Endothelial cell (in vitro differentiated cells): ENCODE measurements around the gene CEMIP. TPM values are rescaled to one million over a fixed set of nuclear protein-coding genes. Genes with fewer than 3 reads are reported as not detected.
A peak's percentile ranks its signal among the peaks of the same experiment; 100 is the strongest.

Experiments
- DNase-seq: peaks from one replicate; pipeline ENCODE4 v3.0.0; 2021; ENCODE audit warnings: low spot score
- H3K27ac Mint-ChIP-seq: one replicate; pipeline ENCODE4 v1.8.0; 2021; ENCODE audit warnings: mixed read lengths, inconsistent platforms; ENCODE audit not compliant: unreplicated experiment
- H3K27me3 Mint-ChIP-seq: one replicate; pipeline ENCODE4 v1.8.0; 2021; ENCODE audit warnings: mild to moderate bottlenecking, moderate library complexity, mixed read lengths, inconsistent platforms; ENCODE audit not compliant: unreplicated experiment
- H3K36me3 Mint-ChIP-seq: one replicate; pipeline ENCODE4 v1.8.0; 2021; ENCODE audit warnings: mild to moderate bottlenecking, low read depth, mixed read lengths, inconsistent platforms; ENCODE audit not compliant: unreplicated experiment
- H3K4me1 Mint-ChIP-seq: one replicate; pipeline ENCODE4 v1.8.0; 2021; ENCODE audit warnings: mild to moderate bottlenecking, mixed read lengths, inconsistent platforms; ENCODE audit not compliant: unreplicated experiment
- H3K4me3 Mint-ChIP-seq: one replicate; pipeline ENCODE4 v1.8.0; 2021; ENCODE audit warnings: mild to moderate bottlenecking, mixed read lengths, inconsistent platforms; ENCODE audit not compliant: unreplicated experiment
- H3K9me3 Mint-ChIP-seq: one replicate; pipeline ENCODE4 v1.8.0; 2021; ENCODE audit warnings: mixed read lengths, inconsistent platforms; ENCODE audit not compliant: unreplicated experiment
- total RNA-seq: library from RNA; stranded (reverse); fragmentation: NEBNext Ultra II Directional; extraction: Animal tissue kit (Norgen Biotek cat#: 25700); gene quantifications from one replicate; pipeline ENCODE4 v1.2.1, GENCODE V29; 2021; ENCODE audit not compliant: unreplicated experiment
- TF ChIP-seq, protein P1 (sequence below): fragments of 200-600 bp; sonication (generic); IDR thresholded peaks from one replicate; pipeline ENCODE4 v1.5.0; 2021; ENCODE audit warnings: antibody characterized with exemption; ENCODE audit not compliant: unreplicated experiment

CEMIP gene
- total RNA-seq, 1 donor from 2014 or later, result not detected

DNA sequence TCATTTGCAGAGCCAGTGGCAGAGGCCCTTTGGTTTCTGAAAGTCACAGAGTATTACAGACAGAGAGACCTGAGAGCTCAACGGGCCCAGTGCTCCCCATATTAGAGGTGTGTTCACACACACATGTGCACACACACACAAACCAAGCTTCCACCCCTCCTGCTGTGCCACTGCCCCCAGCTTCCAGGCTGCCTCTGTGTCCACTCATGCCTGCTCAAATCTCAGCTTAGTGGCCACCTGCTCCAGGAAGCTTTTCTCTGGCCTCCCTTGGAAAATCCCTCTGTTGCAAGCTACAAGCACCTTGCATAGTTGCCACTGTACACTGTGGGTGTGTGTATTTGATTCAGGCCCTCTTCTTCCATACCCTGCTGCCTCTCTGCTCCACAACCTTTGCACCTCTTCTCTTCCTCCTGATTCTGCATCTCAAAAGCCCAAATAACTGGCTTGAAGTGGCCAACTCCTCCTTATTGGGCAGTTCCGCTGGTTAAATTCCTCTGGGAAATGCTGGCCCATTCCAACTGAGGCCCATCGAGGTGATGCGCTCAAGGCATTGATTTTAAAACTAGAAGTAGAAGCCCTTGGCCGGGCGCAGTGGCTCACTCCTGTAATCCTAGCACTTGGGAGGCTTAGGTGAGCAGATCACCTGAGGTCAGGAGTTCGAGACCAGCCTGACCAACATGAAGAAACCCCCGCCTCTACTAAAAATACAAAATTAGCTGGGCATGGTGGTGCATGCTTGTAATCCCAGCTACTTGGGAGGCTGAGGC is 187.4 kb downstream of the CEMIP start:
- TF ChIP-seq, protein P1, sequence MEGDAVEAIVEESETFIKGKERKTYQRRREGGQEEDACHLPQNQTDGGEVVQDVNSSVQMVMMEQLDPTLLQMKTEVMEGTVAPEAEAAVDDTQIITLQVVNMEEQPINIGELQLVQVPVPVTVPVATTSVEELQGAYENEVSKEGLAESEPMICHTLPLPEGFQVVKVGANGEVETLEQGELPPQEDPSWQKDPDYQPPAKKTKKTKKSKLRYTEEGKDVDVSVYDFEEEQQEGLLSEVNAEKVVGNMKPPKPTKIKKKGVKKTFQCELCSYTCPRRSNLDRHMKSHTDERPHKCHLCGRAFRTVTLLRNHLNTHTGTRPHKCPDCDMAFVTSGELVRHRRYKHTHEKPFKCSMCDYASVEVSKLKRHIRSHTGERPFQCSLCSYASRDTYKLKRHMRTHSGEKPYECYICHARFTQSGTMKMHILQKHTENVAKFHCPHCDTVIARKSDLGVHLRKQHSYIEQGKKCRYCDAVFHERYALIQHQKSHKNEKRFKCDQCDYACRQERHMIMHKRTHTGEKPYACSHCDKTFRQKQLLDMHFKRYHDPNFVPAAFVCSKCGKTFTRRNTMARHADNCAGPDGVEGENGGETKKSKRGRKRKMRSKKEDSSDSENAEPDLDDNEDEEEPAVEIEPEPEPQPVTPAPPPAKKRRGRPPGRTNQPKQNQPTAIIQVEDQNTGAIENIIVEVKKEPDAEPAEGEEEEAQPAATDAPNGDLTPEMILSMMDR, result no peak
- no peak overlapping the region for H3K27ac Mint-ChIP-seq
- H3K9me3 Mint-ChIP-seq, result no peaks in the 10 kb centered on the region
- DNase-seq, result no peak
- no peaks in the 10 kb centered on the region for H3K4me1 Mint-ChIP-seq
- no peak overlapping the region for H3K4me3 Mint-ChIP-seq
- peaks cover 2% of the 10 kb centered on the region for H3K27me3 Mint-ChIP-seq
- peaks cover 23% of the 10 kb centered on the region for H3K36me3 Mint-ChIP-seq

- no peak overlapping the region for H3K4me3 Mint-ChIP-seq
- peak; percentile 14 for DNase-seq
- H3K27ac Mint-ChIP-seq, result no peak overlapping the region
- H3K27me3 Mint-ChIP-seq, result peaks cover 2% of the 10 kb centered on the region
- no peaks in the 10 kb centered on the region for H3K4me1 Mint-ChIP-seq
- TF ChIP-seq, protein P1, result no peak
- H3K36me3 Mint-ChIP-seq, result peaks cover 23% of the 10 kb centered on the region
- no peaks in the 10 kb centered on the region for H3K9me3 Mint-ChIP-seq
Measured at GRCh38 chr15:80967451-80967850, 188.3 kb downstream of the CEMIP start.

- TF ChIP-seq, protein P1, result no peak
- no peaks in the 10 kb centered on the region for H3K9me3 Mint-ChIP-seq
- no peak overlapping the region for H3K4me3 Mint-ChIP-seq
- DNase-seq, result no peak
- no peak overlapping the region for H3K27ac Mint-ChIP-seq
- peaks cover 23% of the 10 kb centered on the region for H3K36me3 Mint-ChIP-seq
- H3K27me3 Mint-ChIP-seq, result peaks cover 2% of the 10 kb centered on the region
- no peaks in the 10 kb centered on the region for H3K4me1 Mint-ChIP-seq
Measured at GRCh38 chr15:80967991-80968510, 188.9 kb downstream of the CEMIP start.

DNA sequence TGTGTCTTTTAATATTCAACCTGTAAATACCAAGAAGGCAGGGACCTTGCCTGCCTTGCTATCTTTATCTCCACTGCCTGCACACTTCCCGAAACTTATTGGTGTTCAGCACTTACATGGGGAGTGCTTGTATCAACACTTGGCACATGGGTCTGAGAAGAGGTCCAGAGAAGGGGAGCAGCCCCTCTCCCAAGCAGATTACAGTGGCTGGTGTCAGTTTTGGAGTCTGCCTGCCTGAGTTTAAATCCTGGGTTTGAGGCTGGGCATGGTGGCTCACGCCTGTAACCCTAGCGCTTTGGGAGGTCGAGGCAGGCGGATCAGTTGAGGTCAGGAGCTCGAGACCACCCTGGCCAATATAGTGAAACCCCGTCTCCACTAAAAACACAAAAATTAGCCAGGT is 190.1 kb downstream of the CEMIP start:
- Mint-ChIP-seq H3K36me3 (peaks cover 15% of the 10 kb centered on the region), H3K27ac (no peak overlapping the region), H3K27me3 (peaks cover 2% of the 10 kb centered on the region), H3K4me1 (peaks cover 5% of the 10 kb centered on the region), H3K4me3 (no peak overlapping the region), H3K9me3 (no peaks in the 10 kb centered on the region)
- TF ChIP-seq, protein P1, result no peak
- no peak for DNase-seq

DNA sequence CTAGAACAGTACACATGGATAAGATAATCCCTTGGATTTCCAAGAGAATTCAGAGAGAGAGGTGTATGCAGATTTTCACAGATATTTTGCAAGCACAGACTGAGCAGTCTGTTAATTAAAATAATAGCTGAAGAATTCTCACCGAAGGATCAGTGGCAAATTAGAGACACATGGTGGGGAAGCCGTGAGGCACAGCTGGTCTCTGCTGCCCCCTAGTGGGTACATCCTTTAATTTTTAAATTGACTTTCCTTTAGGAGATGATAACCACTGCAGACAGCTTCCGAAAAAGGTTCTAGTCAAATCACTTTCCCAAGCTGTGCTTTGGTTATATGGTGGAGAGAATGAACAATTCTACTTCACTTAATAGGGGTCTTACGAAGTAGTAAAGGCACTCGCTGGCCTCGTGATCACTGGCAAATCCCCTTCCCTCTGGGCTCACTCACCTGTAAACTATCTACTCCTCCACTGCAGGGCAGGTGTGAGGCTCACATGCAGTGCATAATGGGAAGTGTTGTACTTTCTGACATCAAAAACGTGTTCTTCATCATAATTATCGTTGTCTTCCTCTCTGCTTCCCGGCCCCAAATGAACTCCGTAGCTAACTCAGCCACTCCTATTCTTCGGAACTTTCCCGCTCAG is 191.0 kb downstream of the CEMIP start:
- Mint-ChIP-seq H3K27ac (no peak overlapping the region), H3K4me1 (peaks cover 5% of the 10 kb centered on the region)
- peak; percentile 71 for DNase-seq

More for the DNA sequence above, 191.0 kb downstream of the CEMIP start:
- no peak overlapping the region for H3K4me3 Mint-ChIP-seq
- H3K9me3 Mint-ChIP-seq, result no peaks in the 10 kb centered on the region
- peaks cover 2% of the 10 kb centered on the region for H3K27me3 Mint-ChIP-seq
- TF ChIP-seq, protein P1, result peak; percentile 86
- peaks cover 7% of the 10 kb centered on the region for H3K36me3 Mint-ChIP-seq
